DMS114 treated with DMSO at 0.1 percent for 48 hours (cell line): ENCODE measurements around the gene KCNMA1.

Source experiments
- DNase-seq: peaks from one replicate; lab custom pipeline; 2025; ENCODE audit not compliant: unreplicated experiment; lab: John Stamatoyannopoulos, UW

Gene KCNMA1

DNA sequence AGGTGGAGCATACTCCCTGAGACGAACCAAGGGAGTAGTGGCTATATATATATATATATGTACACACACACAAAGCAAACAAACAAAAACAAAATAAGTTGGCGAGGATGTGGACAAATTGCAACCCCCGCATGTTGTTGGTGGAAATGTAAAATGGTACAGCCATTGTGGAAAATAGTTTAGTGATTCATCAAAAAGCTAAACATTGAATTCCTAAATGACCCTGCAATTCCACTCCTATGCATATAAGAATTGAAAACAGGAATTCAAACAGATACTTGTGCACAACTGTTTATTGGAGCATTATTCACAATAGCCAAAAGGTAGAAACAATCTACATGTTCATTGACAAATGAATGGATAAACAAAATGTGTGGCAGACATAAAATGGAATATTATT, 407.9 kb downstream of the KCNMA1 start:
- no peak for DNase-seq

- no peak for DNase-seq
Observed at GRCh38 chr10:77228559-77228958, 409.0 kb downstream of the KCNMA1 start.

DNA sequence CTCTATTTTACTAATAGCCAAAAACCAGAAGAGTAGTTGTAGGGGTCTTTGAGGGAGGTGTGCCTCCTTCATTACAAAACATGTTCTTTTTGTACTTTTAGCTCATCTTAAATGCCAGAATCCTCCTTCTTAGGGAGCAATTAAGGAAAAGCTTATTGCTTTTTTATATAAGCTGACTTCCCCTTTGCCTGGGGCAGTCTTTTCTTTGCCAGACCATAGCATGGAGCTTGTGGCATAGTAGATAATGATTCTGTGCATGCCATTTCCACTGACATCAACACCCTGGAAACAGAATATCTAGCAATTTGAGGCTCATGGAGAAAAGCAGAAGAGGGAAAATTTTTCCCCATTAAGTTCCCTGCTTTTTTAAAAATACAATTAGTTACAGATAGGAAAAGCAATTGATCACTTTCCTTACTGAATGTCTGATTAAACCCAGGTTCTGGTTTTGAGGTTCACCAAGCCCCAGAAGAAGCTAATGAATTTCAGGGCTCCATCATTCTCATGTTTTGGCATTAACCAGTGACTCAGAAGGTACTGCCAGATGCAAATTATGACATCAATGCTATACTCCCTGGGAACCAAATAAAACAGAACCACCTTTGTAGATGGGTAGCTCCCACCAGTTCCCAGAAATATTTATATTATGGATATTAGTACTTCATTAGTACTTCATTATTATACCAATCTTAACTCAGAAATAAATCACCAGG, 410.6 kb downstream of the KCNMA1 start:
- DNase-seq = no peak

DNA sequence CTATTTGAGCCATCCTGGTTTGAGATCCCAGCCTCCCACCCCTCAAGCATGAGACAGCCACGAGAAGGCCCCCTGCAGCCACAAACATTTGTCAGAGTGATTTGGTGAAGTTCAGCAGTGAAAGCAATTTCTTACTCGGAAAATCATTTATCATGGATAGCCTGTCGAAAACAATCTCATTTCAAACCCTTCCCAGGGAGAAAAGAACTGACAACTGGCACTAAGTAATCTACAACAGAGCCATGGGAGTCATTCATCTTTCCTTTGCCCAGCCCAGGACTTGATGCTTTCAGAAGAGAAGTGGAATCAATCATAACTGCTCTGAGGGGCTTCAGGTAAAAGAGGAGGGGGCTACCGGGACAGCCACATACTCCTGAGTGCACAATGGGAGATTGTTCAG, 411.2 kb downstream of the KCNMA1 start:
- no peak for DNase-seq

DNA sequence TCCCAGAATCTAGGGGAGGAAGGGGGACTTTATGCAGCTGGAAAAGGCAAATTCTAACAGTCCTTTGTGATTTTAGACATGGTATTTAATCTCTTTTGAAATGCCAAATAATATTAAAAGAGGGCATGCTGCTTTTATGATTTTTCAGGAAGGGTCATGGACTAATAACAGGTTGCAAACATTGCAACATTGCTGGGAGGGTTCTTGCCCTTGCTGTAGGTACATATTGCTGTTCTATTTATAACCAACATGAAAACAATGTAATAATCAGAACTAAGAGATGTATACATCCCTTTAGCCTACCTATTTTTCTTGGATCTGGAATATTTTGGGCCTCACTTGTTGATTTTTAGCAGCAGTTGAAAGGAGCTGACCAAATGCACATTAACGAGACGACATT, 411.6 kb downstream of the KCNMA1 start:
- no peak for DNase-seq

DNA sequence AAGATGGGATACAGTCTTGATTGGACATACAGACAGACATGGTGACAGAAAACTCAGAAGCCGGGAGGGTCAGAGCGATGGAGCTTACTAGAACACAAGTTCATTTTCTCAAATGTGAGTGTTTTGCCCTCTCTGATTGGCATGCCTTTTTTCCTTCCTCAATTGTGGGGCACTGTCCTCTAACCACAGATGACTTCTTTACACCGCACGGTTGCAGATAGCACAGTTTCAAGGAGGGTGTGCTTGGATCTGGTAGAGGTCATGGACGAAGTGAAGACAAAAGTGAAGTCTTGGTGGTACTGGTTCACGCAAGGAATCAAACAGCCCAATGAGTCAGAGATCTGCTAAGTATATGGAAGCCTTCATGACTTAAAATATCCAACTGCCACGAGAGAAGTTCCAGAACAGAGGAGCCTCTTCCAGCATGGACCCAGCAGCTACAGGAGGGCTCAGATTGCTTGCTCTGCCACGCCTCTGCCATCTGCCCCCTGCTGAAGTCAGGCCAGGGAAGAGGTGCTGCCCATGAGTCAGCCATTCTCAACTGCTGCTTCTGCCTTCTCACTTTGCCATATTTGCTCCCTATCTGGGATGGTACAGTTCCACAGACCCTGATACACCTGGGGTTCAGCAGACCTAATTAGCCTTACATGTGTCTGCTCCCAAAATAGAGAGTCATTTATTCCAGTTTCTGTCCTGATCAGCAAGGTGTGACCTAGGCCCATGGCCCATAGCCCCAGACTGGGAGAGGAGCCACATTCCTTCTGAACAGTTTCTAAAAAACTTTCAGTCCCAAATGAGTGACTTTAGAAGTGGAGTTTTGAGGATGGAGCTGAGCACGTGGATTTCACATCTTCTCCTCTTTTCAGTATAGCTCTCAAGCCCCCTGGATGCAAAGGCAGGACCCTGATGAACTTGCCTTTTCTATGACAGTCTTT, 413.8 kb downstream of the KCNMA1 start:
- no peak for DNase-seq

DNA sequence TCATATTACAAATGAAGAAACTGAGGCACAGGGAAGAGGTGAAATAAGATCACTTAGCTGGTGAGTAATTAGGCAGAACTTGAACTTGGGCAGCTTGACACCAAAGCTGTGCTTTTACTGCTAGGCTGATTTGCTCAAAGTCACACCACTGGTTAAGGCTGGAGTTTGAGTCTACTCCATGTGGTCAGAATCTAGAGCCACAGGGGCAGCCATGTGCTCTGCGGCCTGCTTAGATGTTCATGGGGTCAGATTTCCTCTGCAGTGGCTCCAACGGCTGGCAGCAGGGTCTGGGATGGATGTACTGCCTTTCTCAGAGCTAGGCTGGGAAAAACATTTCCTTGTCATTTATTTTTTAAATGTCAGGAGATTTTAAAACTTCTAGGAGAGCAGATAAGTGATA, 417.5 kb downstream of the KCNMA1 start:
- DNase-seq = no peak

DNA sequence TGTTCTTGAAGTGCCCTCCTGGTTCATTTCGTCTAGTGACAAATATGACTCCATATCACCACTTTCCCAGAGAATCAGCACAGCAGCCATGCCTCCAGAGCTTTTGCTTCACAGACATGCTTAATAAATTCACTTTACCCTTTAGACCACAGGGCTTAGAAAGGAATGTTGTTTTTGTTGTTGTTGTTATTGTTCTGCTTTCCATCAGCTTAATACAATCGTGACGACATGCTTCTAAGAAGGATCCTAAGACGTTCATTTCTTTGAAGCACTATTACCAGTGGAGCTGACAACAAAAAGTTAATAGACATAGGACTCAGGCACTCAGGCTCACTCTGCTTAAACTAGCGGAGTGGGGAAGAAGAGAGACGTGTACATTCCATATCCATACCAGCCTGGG, 418.6 kb downstream of the KCNMA1 start:
- no peak for DNase-seq

DNA sequence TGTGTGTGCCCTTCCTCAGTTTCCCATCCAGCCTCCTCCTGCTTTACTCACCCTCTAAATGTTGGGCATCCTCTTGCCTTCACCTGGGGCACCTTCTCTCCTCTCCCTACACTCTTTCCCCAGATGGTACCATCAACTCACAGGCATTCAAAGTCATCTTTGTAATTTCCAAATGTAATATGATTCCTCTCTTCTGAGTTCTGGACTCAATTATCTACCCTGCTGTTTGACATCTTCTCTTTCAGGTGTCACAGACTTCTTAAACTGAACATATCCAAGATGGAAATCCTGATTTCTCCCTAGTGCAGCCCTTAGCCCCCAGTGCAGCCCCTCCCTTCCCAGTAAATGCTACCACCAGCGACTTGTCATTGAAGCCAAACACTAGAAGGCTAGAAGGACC, 422.8 kb downstream of the KCNMA1 start:
- DNase-seq = no peak

DNA sequence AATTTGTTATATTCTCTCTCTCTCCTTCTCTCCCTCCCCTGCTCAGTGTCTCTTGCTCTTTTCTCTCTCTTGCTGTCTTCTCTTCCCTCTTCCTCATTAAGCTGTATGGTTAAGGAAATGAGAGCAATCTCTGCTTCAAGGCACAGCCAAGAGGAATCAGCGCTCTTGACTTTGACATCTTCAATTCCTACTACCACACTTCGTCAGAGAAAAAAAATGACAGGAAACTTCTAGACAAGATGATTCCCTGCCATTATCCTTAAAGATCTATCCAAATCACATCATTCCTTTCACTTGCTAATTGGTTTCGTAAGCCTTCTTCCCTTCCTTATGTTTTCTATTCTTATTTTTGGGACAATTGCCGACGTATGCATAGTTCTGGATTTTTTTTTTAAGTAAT, 425.0 kb downstream of the KCNMA1 start:
- no peak for DNase-seq

DNA sequence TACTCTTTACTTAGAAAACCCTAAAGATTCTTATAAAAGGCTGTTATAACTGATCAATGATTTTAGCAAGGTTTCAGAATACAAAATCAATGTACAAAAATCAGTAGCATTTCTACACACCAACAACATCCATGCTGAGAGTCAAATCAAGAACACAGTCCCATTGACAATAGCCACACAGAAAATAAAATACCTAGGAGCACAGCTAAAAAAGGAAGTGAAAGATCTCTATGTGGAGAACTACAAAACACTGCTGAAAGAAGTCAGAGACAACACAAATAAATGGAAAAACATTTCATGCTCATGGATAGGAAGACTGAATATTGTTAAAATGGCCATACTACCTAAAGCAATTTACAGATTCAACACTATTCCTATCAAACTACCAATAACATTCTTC, 427.0 kb downstream of the KCNMA1 start:
- no peak for DNase-seq

DNA sequence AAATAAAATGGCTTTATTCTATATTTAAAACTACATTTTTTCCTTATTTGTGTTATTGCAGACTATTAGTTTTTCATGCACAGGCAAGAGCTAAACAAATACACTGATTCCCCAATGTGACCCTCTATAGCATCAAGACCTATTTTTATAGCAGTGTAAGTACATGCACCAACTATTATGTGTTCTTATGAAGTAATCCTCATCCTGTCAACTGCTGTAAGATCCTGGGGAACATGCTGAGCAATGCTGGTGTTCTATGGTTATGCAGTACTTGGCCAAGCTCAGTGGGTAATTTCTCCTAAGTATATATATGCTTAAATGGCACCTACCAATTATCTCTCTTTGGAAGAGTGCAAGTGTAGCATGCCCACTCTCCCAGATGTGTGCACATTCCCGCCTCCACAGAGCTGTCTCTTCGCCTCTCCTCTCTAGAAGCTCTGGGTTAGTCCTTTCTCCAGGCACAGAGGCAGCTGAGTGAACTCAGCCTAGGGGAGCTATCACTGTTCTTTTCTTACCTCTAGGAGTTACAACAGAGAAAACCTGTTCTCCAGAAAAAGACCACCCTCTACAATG, 428.8 kb downstream of the KCNMA1 start:
- no peak for DNase-seq

DNA sequence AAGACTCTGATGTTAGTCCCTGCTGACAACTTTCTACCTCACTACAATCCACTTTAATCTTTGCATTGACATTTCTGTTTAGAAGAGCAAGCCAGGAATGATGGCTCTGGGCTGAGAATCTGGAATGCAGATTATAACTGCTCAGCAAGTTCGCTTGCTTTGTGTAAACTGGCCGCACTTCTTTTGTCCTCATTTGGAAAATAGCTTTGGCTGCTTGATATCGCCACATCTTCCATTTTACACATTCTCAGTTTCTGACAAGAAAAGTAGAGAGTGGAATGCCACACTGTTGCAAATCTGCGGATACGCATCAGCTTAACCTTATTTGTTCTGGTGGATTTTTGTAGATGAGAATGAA, 429.8 kb downstream of the KCNMA1 start:
- DNase-seq = no peak

DNA sequence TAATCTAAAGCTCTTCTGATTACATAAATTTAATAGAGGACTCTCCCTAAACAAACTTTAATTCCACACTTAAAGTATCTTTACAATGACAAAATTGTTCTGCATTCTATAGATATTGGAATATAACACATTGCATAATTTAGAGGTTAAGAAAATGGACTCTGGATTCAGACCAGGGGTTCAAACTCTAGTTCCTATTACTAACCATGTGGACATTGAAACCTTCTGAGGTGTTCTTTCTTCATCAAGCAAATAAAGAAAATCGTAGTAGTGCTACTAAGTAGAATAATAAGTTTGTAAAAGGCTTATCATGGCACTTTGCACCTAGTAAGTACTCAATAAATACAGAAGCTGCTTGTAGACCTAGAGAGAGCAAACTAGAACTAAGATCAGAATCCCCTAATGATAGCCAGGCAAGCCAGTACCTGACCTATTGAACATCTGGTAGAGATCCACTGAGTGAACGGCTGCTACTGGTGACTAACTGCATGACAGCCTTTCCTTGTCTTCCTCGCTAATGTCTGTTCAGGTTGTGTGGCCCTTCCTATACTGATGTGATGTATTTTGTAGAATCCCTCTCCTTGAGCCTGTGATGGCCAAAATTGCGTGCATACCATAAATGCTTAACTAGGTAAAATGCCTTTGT, 430.3 kb downstream of the KCNMA1 start:
- DNase-seq = no peak

- DNase-seq = no peak
Observed at GRCh38 chr10:77205135-77205534, 432.5 kb downstream of the KCNMA1 start.

- no peak for DNase-seq
Observed at GRCh38 chr10:77204171-77204570, 433.4 kb downstream of the KCNMA1 start.

DNA sequence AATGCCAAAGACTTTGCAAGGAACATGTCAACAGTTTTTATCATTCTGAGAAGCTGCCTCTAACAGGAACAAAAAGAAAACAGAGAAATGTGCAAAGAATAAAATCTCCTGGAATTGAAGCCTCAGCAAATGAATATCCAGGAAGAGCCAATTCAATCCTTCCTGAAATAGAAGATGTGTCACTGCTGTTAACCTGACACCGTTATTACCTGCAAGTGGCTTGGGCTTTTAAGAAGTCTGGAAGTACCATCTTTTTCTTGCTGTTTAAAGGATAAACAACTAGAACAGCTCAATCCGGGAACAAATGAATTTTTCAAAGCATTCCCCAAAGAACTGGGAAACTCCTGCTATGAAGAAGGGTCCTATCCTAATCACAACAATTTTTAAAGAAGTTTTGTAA, 434.8 kb downstream of the KCNMA1 start:
- no peak for DNase-seq

GRCh38 chr10:77201135-77202106, 436.2 kb downstream of the KCNMA1 start:
- DNase-seq = no peak

DNA sequence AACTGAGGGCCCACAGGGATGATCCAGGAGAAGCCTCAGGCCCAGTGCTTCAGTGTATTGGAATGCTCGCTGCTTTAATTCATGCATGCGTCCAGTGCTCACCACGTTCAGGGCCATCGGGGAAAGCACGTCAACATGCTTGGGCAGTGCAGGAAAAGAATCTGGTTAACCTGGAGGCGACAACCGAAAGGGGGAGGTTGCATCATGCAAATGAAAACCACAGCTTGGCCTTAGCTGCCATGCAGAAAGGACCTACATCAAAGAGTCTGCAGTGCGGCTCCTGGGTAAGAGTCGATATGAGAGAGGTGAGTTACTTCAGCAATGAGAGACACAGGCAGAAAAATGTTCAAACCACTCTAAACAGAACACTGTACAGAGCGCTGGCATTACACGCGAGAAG, 440.1 kb downstream of the KCNMA1 start:
- DNase-seq = no peak

DNA sequence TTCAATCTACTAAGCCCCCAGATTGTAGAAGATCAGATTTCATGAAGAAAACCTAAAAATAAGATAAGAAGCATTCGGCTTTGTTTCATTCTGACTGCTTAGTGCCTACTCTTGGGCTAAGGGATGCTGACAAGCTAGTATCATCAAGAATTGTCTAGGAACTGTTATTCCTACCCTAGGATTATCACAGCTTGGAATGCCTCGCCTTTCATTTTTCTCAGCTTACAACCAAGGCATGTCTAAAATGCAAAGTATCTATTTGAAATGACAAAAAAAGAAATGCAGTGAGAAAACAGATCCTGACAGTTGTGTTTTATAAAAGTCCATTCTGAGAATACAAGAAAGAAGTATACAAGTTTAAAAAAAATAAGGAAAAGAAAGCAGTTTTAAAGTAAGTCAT, 441.0 kb downstream of the KCNMA1 start:
- no peak for DNase-seq

DNA sequence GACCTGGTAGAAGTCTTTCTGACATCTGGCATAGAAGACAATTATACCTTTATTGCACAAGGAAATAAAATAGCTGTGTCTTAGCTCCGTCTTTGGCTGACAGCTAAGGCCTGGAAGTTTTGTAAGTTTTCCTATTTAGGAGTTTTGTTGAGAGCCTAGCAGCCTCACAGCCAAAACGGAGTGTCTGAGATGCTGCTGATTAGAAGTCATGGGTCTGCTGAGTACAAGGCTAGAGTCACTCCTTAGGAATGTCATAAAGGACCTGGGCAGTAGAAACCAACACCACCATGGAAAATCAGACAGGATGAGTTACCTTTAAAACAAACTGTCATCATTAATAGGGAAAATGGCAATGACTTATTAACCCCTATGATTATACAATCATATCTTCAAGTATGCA, 442.5 kb downstream of the KCNMA1 start:
- no peak for DNase-seq
